Measurements from ENCODE around the gene NR1D2.

- TF ChIP-seq, protein P1, sequence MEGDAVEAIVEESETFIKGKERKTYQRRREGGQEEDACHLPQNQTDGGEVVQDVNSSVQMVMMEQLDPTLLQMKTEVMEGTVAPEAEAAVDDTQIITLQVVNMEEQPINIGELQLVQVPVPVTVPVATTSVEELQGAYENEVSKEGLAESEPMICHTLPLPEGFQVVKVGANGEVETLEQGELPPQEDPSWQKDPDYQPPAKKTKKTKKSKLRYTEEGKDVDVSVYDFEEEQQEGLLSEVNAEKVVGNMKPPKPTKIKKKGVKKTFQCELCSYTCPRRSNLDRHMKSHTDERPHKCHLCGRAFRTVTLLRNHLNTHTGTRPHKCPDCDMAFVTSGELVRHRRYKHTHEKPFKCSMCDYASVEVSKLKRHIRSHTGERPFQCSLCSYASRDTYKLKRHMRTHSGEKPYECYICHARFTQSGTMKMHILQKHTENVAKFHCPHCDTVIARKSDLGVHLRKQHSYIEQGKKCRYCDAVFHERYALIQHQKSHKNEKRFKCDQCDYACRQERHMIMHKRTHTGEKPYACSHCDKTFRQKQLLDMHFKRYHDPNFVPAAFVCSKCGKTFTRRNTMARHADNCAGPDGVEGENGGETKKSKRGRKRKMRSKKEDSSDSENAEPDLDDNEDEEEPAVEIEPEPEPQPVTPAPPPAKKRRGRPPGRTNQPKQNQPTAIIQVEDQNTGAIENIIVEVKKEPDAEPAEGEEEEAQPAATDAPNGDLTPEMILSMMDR (conservative IDR thresholded peaks at IDR 0.05; ENCODE audit: low read length): no peak
- no peak for TF ChIP-seq EZH2phosphoT487 (IDR thresholded peaks at IDR 0.05; ENCODE audit: borderline replicate concordance, low read depth, low read length)
Measured at GRCh38 chr3:23987356-23987755, 42.3 kb downstream of the NR1D2 start.

Data from OCI-LY7 (cell line).